H1 (cell line): ENCODE data around the gene MRPS5. TPM values are rescaled to one million over a fixed set of nuclear protein-coding genes. Genes with fewer than 3 reads are reported as not detected.
A peak's percentile ranks its signal among the peaks of the same experiment; 100 is the strongest.

Source experiments
- CTCF ChIA-PET: fragments of 300-600 bp; sonication (Branson Sonifier 250); formaldehyde crosslinking; loops from one replicate; lab custom pipeline; 2021; ENCODE audit not compliant: partially characterized antibody; lab: Charles Lee
- POLR2A ChIA-PET: fragments of 300-600 bp; sonication (Branson Sonifier 250); formaldehyde crosslinking; loops from one replicate; lab custom pipeline; 2021; ENCODE audit warnings: inconsistent platforms; ENCODE audit not compliant: partially characterized antibody; lab: Charles Lee
- DNase-seq, 2 experiments: peaks; one replicate each; pipeline versions ENCODE4 v3.0.0 to v3.0.0-alpha.2; 2010 to 2022; ENCODE audit warnings: low spot score in 2 of 2, low read depth in 1 of 2, mixed read lengths in 1 of 2
- FAIRE-seq: peaks from 2 replicates; lab custom pipeline; 2011; peaks lifted over from hg19 to GRCh38; lab: Jason Lieb, UNC
- H2AFZ ChIP-seq: 2 replicates; pipeline ENCODE4 v1.8.1; 2012; ENCODE audit warnings: low read length, inconsistent platforms
- H2AK5ac ChIP-seq: 2 replicates; pipeline ENCODE4 v1.6.1; 2013; ENCODE audit warnings: low read depth, low read length
- H2BK120ac ChIP-seq: replicated peaks from 2 replicates; pipeline ENCODE3; 2013; ENCODE audit warnings: low read depth, low read length, inconsistent platforms
- H2BK12ac ChIP-seq: 2 replicates; pipeline ENCODE4 v1.6.1; 2013; ENCODE audit warnings: low read depth, low read length
- H2BK15ac ChIP-seq: 2 replicates; pipeline ENCODE4 v1.6.1; 2013; ENCODE audit warnings: low read length
- H2BK20ac ChIP-seq: 2 replicates; pipeline ENCODE4 v1.6.1; 2013; ENCODE audit warnings: low read length
- H2BK5ac ChIP-seq: 2 replicates; pipeline ENCODE4 v1.6.1; 2013; ENCODE audit warnings: low read depth, low read length
- H3K14ac ChIP-seq: 2 replicates; pipeline ENCODE4 v1.6.1; 2013; ENCODE audit warnings: inconsistent platforms; ENCODE audit not compliant: insufficient read length
- H3K18ac ChIP-seq: 2 replicates; pipeline ENCODE4 v1.6.1; 2013; ENCODE audit warnings: low read length; ENCODE audit errors: extremely low read depth
- H3K23ac ChIP-seq: 2 replicates; pipeline ENCODE4 v1.6.1; 2013; ENCODE audit warnings: inconsistent platforms; ENCODE audit not compliant: insufficient read length
- H3K23me2 ChIP-seq: 2 replicates; pipeline ENCODE4 v1.6.1; 2013; ENCODE audit warnings: low read depth, low read length
- H3K27ac ChIP-seq: 2 replicates; pipeline ENCODE4 v1.6.1; 2011; ENCODE audit warnings: low read depth, low read length, inconsistent platforms
- H3K27me3 ChIP-seq, 4 experiments: replicated peaks in 1 of 4; 1 replicate in 1 of 4; 2 replicates in 3 of 4; pipeline versions ENCODE4 v1.6.1 to v1.8.1; 2011 to 2013; ENCODE audit warnings: low read length in 3 of 4, mild to moderate bottlenecking in 3 of 4, inconsistent platforms in 2 of 4, mixed read lengths in 2 of 4, moderate library complexity in 1 of 4; ENCODE audit not compliant: control insufficient read depth in 3 of 4, insufficient read depth in 3 of 4; ENCODE audit errors: extremely low read depth in 1 of 4
- H3K36me3 ChIP-seq, 4 experiments: 2 replicates each; pipeline versions ENCODE4 v1.6.1 to v1.8.1; 2011 to 2013; ENCODE audit warnings: mild to moderate bottlenecking in 4 of 4, low read length in 3 of 4, moderate library complexity in 2 of 4, control low read depth in 1 of 4, inconsistent platforms in 1 of 4; ENCODE audit not compliant: insufficient read depth in 4 of 4, control insufficient read depth in 2 of 4
- H3K4ac ChIP-seq: replicated peaks from 2 replicates; pipeline ENCODE3; 2013; ENCODE audit warnings: low read length, low read depth, mixed read lengths, inconsistent platforms; ENCODE audit not compliant: insufficient read length
- H3K4me1 ChIP-seq, 4 experiments: replicated peaks in 1 of 4; 1 replicate in 1 of 4; 2 replicates in 3 of 4; pipeline versions ENCODE4 v1.6.1 to v1.8.1; 2011 to 2013; ENCODE audit warnings: low read length in 3 of 4, inconsistent platforms in 2 of 4, mixed read lengths in 1 of 4; ENCODE audit not compliant: insufficient read depth in 4 of 4, control insufficient read depth in 3 of 4
- H3K4me2 ChIP-seq, 2 experiments: 2 replicates each; pipeline versions ENCODE4 v1.6.1 to v1.8.1; 2011 to 2013; ENCODE audit warnings: low read depth in 2 of 2, low read length in 2 of 2, control low read depth in 1 of 2, inconsistent platforms in 1 of 2, mild to moderate bottlenecking in 1 of 2; ENCODE audit not compliant: insufficient read depth in 1 of 2
- H3K4me3 ChIP-seq, 4 experiments: fragments of 200-600, 300-600 bp in 1 of 4; sonication (generic), shearing (Covaris generic), sonication (Bioruptor Twin) in 1 of 4; 2 replicates each; pipeline versions ENCODE4 v1.5.1 to v1.8.1; 2011 to 2016; ENCODE audit warnings: low read length in 4 of 4, low read depth in 3 of 4, control low read depth in 2 of 4, inconsistent platforms in 2 of 4, mild to moderate bottlenecking in 2 of 4, mixed read lengths in 1 of 4, moderate library complexity in 1 of 4; ENCODE audit not compliant: insufficient read depth in 2 of 4; ENCODE audit errors: extremely low read depth in 1 of 4
- H3K56ac ChIP-seq: replicated peaks from 2 replicates; pipeline ENCODE3; 2013; ENCODE audit warnings: low read depth, mild to moderate bottlenecking, mixed read lengths, low read length, inconsistent platforms; ENCODE audit not compliant: insufficient read length
- H3K79me1 ChIP-seq: 2 replicates; pipeline ENCODE4 v1.6.1; 2013; ENCODE audit warnings: low read depth, low read length, control low read depth
- H3K79me2 ChIP-seq, 2 experiments: 2 replicates each; pipeline versions ENCODE4 v1.6.1 to v1.8.1; 2012 to 2013; ENCODE audit warnings: low read length in 2 of 2, mild to moderate bottlenecking in 2 of 2, inconsistent platforms in 1 of 2; ENCODE audit not compliant: insufficient read depth in 2 of 2, control insufficient read depth in 1 of 2
- H3K9ac ChIP-seq, 4 experiments: replicated peaks in 1 of 4; 1 replicate in 1 of 4; 2 replicates in 3 of 4; pipeline versions ENCODE4 v1.6.1 to v1.8.1; 2011 to 2013; ENCODE audit warnings: low read depth in 3 of 4, low read length in 3 of 4, control low read depth in 2 of 4, mild to moderate bottlenecking in 2 of 4, moderate library complexity in 2 of 4, inconsistent platforms in 1 of 4; ENCODE audit errors: extremely low read depth in 1 of 4
- H3K9me3 ChIP-seq, 2 experiments: 2 replicates each; pipeline versions ENCODE4 v1.6.1 to v1.8.1; 2012 to 2013; ENCODE audit warnings: mild to moderate bottlenecking in 2 of 2, moderate library complexity in 2 of 2, control low read depth in 1 of 2, inconsistent platforms in 1 of 2, low read depth in 1 of 2, low read length in 1 of 2, mixed read lengths in 1 of 2; ENCODE audit not compliant: insufficient read depth in 2 of 2
- H4K20me1 ChIP-seq, 2 experiments: replicated peaks in 1 of 2; 2 replicates each; pipeline versions ENCODE3 to v1.8.1; 2011 to 2013; ENCODE audit warnings: inconsistent platforms in 2 of 2, low read length in 2 of 2, mild to moderate bottlenecking in 1 of 2; ENCODE audit not compliant: insufficient read depth in 2 of 2, control insufficient read depth in 1 of 2
- H4K5ac ChIP-seq: 2 replicates; pipeline ENCODE4 v1.6.1; 2013; ENCODE audit warnings: low read length, low read depth, mixed read lengths, inconsistent platforms; ENCODE audit not compliant: insufficient read length
- H4K8ac ChIP-seq: 2 replicates; pipeline ENCODE4 v1.8.0; 2013; ENCODE audit warnings: mild to moderate bottlenecking, moderate library complexity, low read length, inconsistent platforms; ENCODE audit not compliant: insufficient read depth; ENCODE audit errors: extremely low read depth
- H4K91ac ChIP-seq: replicated peaks from 2 replicates; pipeline ENCODE3; 2013; ENCODE audit warnings: low read length, mixed read lengths, inconsistent platforms; ENCODE audit not compliant: insufficient read length
- ASH2L ChIP-seq: fragments of 200-600, 300-600 bp; sonication (generic); IDR thresholded peaks from one replicate; pipeline ENCODE4 v1.7.1; 2017; ENCODE audit warnings: low read length
- EZH2 ChIP-seq: fragments of 200-600 bp; sonication (generic); IDR thresholded peaks from 2 replicates; pipeline ENCODE4 v1.7.1; 2012; ENCODE audit warnings: low read depth, mild to moderate bottlenecking, moderate library complexity, low read length, inconsistent platforms; ENCODE audit not compliant: severe bottlenecking
- GABPA ChIP-seq: IDR thresholded peaks from 2 replicates; pipeline ENCODE4 v1.6.1; 2011; ENCODE audit warnings: mild to moderate bottlenecking, low read length, moderate library complexity, borderline replicate concordance; ENCODE audit not compliant: insufficient read depth
- GTF2F1 ChIP-seq: IDR thresholded peaks from 2 replicates; pipeline ENCODE4 v1.6.1; 2012; ENCODE audit warnings: low read depth, low read length, improper control_type of control experiment, borderline replicate concordance
- HDAC2 ChIP-seq, 2 experiments: fragments of 300-600 bp in 1 of 2; sonication (generic) in 1 of 2; IDR thresholded peaks; 2 replicates each; pipeline ENCODE4 v1.6.1; 2011 to 2012; ENCODE audit warnings: low read depth in 2 of 2, low read length in 2 of 2, mild to moderate bottlenecking in 2 of 2, moderate library complexity in 2 of 2, borderline replicate concordance in 1 of 2, inconsistent platforms in 1 of 2
- KDM1A ChIP-seq: fragments of 200-600, 300-600 bp; sonication (generic); IDR thresholded peaks from 2 replicates; pipeline ENCODE4 v1.7.1; 2016; ENCODE audit warnings: mild to moderate bottlenecking, low read length, borderline replicate concordance
- MAFK ChIP-seq: IDR thresholded peaks from 2 replicates; pipeline ENCODE4 v1.6.1; 2012; ENCODE audit warnings: low read depth, mild to moderate bottlenecking, improper control_type of control experiment, low read length
- NRF1 ChIP-seq: IDR thresholded peaks from 2 replicates; pipeline ENCODE4 v1.6.1; 2011; ENCODE audit warnings: mild to moderate bottlenecking, low read depth, low read length, improper control_type of control experiment
- POLR2A ChIP-seq, 2 experiments: IDR thresholded peaks; 1 replicate in 1 of 2; 2 replicates in 1 of 2; pipeline ENCODE4 v1.6.1; 2011; ENCODE audit warnings: low read depth in 2 of 2, low read length in 2 of 2, mild to moderate bottlenecking in 2 of 2; ENCODE audit errors: control extremely low read depth in 1 of 2
- POU5F1 ChIP-seq: IDR thresholded peaks from 2 replicates; pipeline ENCODE4 v1.6.1; 2011; ENCODE audit warnings: low read depth, mild to moderate bottlenecking, low read length, moderate library complexity
- SAP30 ChIP-seq: fragments of 300-600 bp; sonication (generic); IDR thresholded peaks from 2 replicates; pipeline ENCODE4 v1.7.1; 2012; ENCODE audit warnings: low read length, moderate library complexity, mild to moderate bottlenecking, inconsistent platforms; ENCODE audit not compliant: insufficient read depth, insufficient replicate concordance
- SIX5 ChIP-seq: IDR thresholded peaks from 2 replicates; pipeline ENCODE4 v1.6.1; 2011; ENCODE audit warnings: mild to moderate bottlenecking, low read depth, low read length
- TCF12 ChIP-seq: IDR thresholded peaks from 2 replicates; pipeline ENCODE4 v1.6.1; 2011; ENCODE audit warnings: low read depth, mild to moderate bottlenecking, low read length
- YY1 ChIP-seq: IDR thresholded peaks from 2 replicates; pipeline ENCODE4 v1.6.1; 2011; ENCODE audit warnings: low read depth, mild to moderate bottlenecking, low read length
- WGBS, 2 experiments: shearing (Covaris generic) in 1 of 2; methylation state at CpG; one replicate each; pipeline versions ENCODE4 v1.1.6 to v1.1.7; 2013 to 2015; ENCODE audit warnings: low lambda C conversion rate in 2 of 2, mixed read lengths in 2 of 2, inconsistent platforms in 1 of 2, low coverage in 1 of 2, missing lambda C conversion rate in 1 of 2; ENCODE audit not compliant: insufficient replicate concordance in 2 of 2, insufficient coverage in 1 of 2, insufficient read length in 1 of 2; ENCODE audit errors: extremely low coverage in 1 of 2, missing lambda C conversion rate in 1 of 2; 5-methylcytosine and 5-hydroxymethylcytosine counted together
- polyA plus RNA-seq, 7 experiments: library from polyadenylated mRNA; depleted of rRNA in 3 of 7; stranded (reverse) in 5 of 7; unstranded in 2 of 7; fragments of >200 nt in 5 of 7; fragments of 200-250 nt in 2 of 7; gene quantifications; 1 replicate in 5 of 7; 2 replicates in 1 of 7; 4 replicates in 1 of 7; pipeline versions ENCODE4 v1.2.1 to v1.2.3, GENCODE V29; 2011 to 2013; ENCODE audit warnings: missing spikeins in 2 of 7, mixed read lengths in 2 of 7
- total RNA-seq: library from RNA; stranded (reverse); fragmentation: NEBNext Ultra II Directional; extraction: Animal tissue kit (Norgen Biotek cat#: 25700); gene quantifications from 2 replicates; pipeline ENCODE4 v1.2.1, GENCODE V29; 2021

MRPS5 gene
- total and polyA plus RNA-seq, 2 of the 8 experiments (the other 6 are each of a cell fraction or from before 2014, with no cell fraction given): 36.7 to 53.0 TPM

DNA sequence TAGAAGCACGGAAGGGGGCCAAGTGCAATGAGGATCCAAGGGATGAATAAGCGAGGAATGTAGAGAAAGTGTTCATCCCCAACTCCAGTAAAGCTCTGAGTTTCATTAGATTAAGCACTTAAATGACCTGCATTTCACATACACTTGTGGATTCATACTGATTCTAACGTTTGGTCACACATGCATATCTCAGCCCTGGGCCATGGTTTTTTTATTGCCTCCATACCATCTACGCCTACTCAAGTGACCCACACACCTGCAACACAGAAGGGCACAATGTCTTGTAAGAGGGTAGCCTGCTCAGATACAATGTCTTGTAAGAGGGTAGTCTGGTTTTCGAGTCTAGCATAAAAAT is 566 bp upstream of the MRPS5 start:
- DNase-seq (no peak), FAIRE-seq (no peak)
- peak overlapping the region; percentile 70 to 92 for H3K4me2 ChIP-seq
- ChIA-PET CTCF (interaction anchor here (0.6 to 2.1 kb wide), 5 partner anchors 28 to 84 kb away, joined by 3 to 5 read pairs (median 4); no protein-coding TSS in a partner anchor), POLR2A (interaction anchor here (0.8 to 2.2 kb wide), 6 partner anchors 13 to 44 kb away, joined by 3 to 13 read pairs (median 4); partner anchors contain the start of gene ZNF2)
- H3K4me3 ChIP-seq: peak overlapping the region; percentile 91 to 98 (median 96)
- H3K56ac ChIP-seq: no peak overlapping the region
- H4K8ac ChIP-seq: 0 out of 2 replicates have a peak overlapping the region, but pooled peaks have one; percentile 100
- no peak overlapping the region for H2AK5ac ChIP-seq
- no peak overlapping the region for H3K4ac ChIP-seq
- H2BK5ac ChIP-seq: no peak overlapping the region
- H3K9ac ChIP-seq: peak overlapping the region in 3 of 4 experiments; percentile 3 to 97 (median 55); a peak in 2 of 7 replicates
- peaks cover 0 to 5% of the 10 kb centered on the region in 2 experiments for H4K20me1 ChIP-seq
- WGBS, 2 experiments: 43% methylated on average over 4 of the region's 5 CpGs; no CpG with 5 or more reads in 1 of the 2 experiments
- no peaks in the 10 kb centered on the region; a peak in 1 of 8 replicates for H3K36me3 ChIP-seq
- no peaks in the 10 kb centered on the region for H3K23me2 ChIP-seq
- H4K91ac ChIP-seq: no peak overlapping the region
- no peaks in the 10 kb centered on the region; a peak in 1 of 7 replicates for H3K27me3 ChIP-seq
- H3K18ac ChIP-seq: no peak overlapping the region
- no peak overlapping the region for H3K23ac ChIP-seq
- H2BK120ac ChIP-seq: no peak overlapping the region
- no peak overlapping the region for H4K5ac ChIP-seq
- H3K79me2 ChIP-seq: peaks cover 4 to 37% of the 10 kb centered on the region in 2 experiments; a peak in 3 of 4 replicates
- H3K14ac ChIP-seq: no peak overlapping the region
- H3K27ac ChIP-seq: peak overlapping the region; percentile 97; the same call in 1 of the 2 replicates
- H3K9me3 ChIP-seq: peaks cover 4 to 7% of the 10 kb centered on the region in 2 experiments; a peak in 1 of 4 replicates
- peaks cover 3% of the 10 kb centered on the region; the same call in 1 of the 2 replicates for H3K79me1 ChIP-seq
- no peak overlapping the region for H2BK15ac ChIP-seq
- H2BK12ac ChIP-seq: no peak overlapping the region
- H2BK20ac ChIP-seq: no peak overlapping the region
- peak overlapping the region; percentile 96 for H2AFZ ChIP-seq
- peaks cover 0 to 3% (median under 1%) of the 10 kb centered on the region in 4 experiments; a peak in 2 of 7 replicates for H3K4me1 ChIP-seq
- TF ChIP-seq KDM1A (no peak), POU5F1 (no peak), HDAC2 (IDR thresholded peaks at IDR 0.05; ENCODE audit: borderline replicate concordance in 1 of 2, low read depth in 2 of 2, low read length in 2 of 2) (no peak), EZH2 (no peak), NRF1 (no peak), YY1 (no peak), GTF2F1 (no peak), SAP30 (no peak), MAFK (no peak), GABPA (no peak), POLR2A (IDR thresholded peaks at IDR 0.05; ENCODE audit: control extremely low read depth in 1 of 2, low read depth in 2 of 2, low read length in 2 of 2) (no peak), SIX5 (no peak), TCF12 (no peak), ASH2L (no peak)
